Measurements from ENCODE around the gene CD247.

DNA sequence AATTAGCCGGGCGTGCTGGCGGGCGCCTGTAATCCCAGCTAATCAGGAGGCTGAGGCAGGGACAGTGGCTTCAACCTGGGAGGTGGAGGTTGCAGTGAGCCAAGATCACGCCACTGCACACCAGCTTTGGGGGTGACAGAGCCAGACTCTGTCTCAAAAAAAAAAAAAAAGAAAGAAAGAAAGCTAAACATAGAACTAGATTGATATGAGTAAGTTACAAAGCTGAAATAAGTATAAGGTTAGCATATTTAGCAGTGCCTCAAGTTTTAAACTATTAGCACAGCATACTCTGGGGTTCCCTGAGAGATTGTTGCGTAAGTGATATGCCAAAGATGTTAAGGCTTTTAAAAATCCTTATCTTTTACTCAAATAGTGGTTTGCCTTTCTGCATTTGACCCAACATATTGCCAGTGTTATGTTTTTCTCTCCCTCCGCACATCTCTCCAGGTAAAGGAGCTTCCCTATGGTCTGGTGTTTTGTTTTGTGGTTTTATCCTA, 126.1 kb downstream of the CD247 start:
- TF ChIP-seq, protein P1, sequence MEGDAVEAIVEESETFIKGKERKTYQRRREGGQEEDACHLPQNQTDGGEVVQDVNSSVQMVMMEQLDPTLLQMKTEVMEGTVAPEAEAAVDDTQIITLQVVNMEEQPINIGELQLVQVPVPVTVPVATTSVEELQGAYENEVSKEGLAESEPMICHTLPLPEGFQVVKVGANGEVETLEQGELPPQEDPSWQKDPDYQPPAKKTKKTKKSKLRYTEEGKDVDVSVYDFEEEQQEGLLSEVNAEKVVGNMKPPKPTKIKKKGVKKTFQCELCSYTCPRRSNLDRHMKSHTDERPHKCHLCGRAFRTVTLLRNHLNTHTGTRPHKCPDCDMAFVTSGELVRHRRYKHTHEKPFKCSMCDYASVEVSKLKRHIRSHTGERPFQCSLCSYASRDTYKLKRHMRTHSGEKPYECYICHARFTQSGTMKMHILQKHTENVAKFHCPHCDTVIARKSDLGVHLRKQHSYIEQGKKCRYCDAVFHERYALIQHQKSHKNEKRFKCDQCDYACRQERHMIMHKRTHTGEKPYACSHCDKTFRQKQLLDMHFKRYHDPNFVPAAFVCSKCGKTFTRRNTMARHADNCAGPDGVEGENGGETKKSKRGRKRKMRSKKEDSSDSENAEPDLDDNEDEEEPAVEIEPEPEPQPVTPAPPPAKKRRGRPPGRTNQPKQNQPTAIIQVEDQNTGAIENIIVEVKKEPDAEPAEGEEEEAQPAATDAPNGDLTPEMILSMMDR (conservative IDR thresholded peaks at IDR 0.05; ENCODE audit: low read length), result no peak
- TF ChIP-seq EZH2phosphoT487 (IDR thresholded peaks at IDR 0.05; ENCODE audit: borderline replicate concordance), result no peak
